Neural progenitor cell (in vitro differentiated cells): ENCODE results near the gene FRS2. TPM values are rescaled to one million over a fixed set of nuclear protein-coding genes. Genes with fewer than 3 reads are reported as not detected.
A peak's percentile ranks its signal among the peaks of the same experiment; 100 is the strongest.

ENCODE experiments used
- DNase-seq: peaks from one replicate; pipeline ENCODE4 v3.0.0-alpha.2; 2016; ENCODE audit warnings: low spot score
- H2AFZ ChIP-seq: fragments of 200-600 bp; sonication (generic); replicated peaks from 2 replicates; pipeline ENCODE4 v1.6.1; 2016; ENCODE audit warnings: antibody characterized with exemption
- H3F3A ChIP-seq: fragments of 200-600 bp; sonication (generic); 2 replicates; pipeline ENCODE4 v1.6.1; 2016; ENCODE audit warnings: antibody characterized with exemption, low read depth
- H3K27ac ChIP-seq: fragments of 200-600 bp; sonication (generic); 2 replicates; pipeline ENCODE4 v1.5.1; 2016; ENCODE audit warnings: mild to moderate bottlenecking
- H3K27me3 ChIP-seq: fragments of 200-600 bp; sonication (generic); 2 replicates; pipeline ENCODE4 v1.6.1; 2016; ENCODE audit warnings: mild to moderate bottlenecking, moderate library complexity
- H3K36me3 ChIP-seq: fragments of 200-600 bp; sonication (generic); 2 replicates; pipeline ENCODE4 v1.5.1; 2016
- H3K4me1 ChIP-seq: fragments of 200-600 bp; sonication (generic); 2 replicates; pipeline ENCODE4 v1.6.1; 2016; ENCODE audit warnings: mixed run types
- H3K4me2 ChIP-seq: fragments of 200-600 bp; sonication (generic); 2 replicates; pipeline ENCODE4 v1.6.1; 2016
- H3K4me3 ChIP-seq: fragments of 200-600 bp; sonication (generic); 2 replicates; pipeline ENCODE4 v1.5.1; 2016
- H3K79me2 ChIP-seq: fragments of 200-600 bp; sonication (generic); 2 replicates; pipeline ENCODE4 v1.6.1; 2016; ENCODE audit warnings: low read depth
- H3K9ac ChIP-seq: fragments of 200-600 bp; sonication (generic); 2 replicates; pipeline ENCODE4 v1.6.1; 2016
- H3K9me3 ChIP-seq: fragments of 200-600 bp; sonication (generic); 2 replicates; pipeline ENCODE4 v1.5.1; 2016; ENCODE audit warnings: low read depth
- H4K20me1 ChIP-seq: fragments of 200-600 bp; sonication (generic); 2 replicates; pipeline ENCODE4 v1.6.1; 2016; ENCODE audit warnings: low read depth
- H3K27ac Mint-ChIP-seq: 3 replicates; pipeline ENCODE4 v1.8.0; 2021; ENCODE audit warnings: mixed read lengths
- H3K27me3 Mint-ChIP-seq: 2 replicates; pipeline ENCODE4 v1.8.0; 2022; ENCODE audit warnings: low read depth, mild to moderate bottlenecking, inconsistent platforms, moderate library complexity, mixed read lengths; ENCODE audit not compliant: insufficient read depth
- H3K36me3 Mint-ChIP-seq: 3 replicates; pipeline ENCODE4 v1.8.0; 2021; ENCODE audit warnings: mixed read lengths
- H3K4me1 Mint-ChIP-seq: 3 replicates; pipeline ENCODE4 v1.8.0; 2021; ENCODE audit warnings: mixed read lengths
- H3K4me3 Mint-ChIP-seq: 3 replicates; pipeline ENCODE4 v1.8.0; 2021; ENCODE audit warnings: mild to moderate bottlenecking, moderate library complexity, mixed read lengths
- H3K9me3 Mint-ChIP-seq: 3 replicates; pipeline ENCODE4 v1.8.0; 2020; ENCODE audit warnings: mixed read lengths
- EZH2 ChIP-seq: fragments of 200-600 bp; sonication (generic); IDR thresholded peaks from 2 replicates; pipeline ENCODE4 v1.6.1; 2017; ENCODE audit warnings: antibody characterized with exemption, mild to moderate bottlenecking, moderate library complexity
- EZH2phosphoT487 ChIP-seq: fragments of 200-600 bp; sonication (generic); IDR thresholded peaks from 2 replicates; pipeline ENCODE4 v1.6.1; 2017; ENCODE audit warnings: antibody characterized with exemption
- total RNA-seq: library from RNA; depleted of rRNA; stranded (reverse); fragments of >200 nt; gene quantifications from 2 replicates; pipeline ENCODE4 v1.2.3, GENCODE V29; 2015; ENCODE audit warnings: low replicate concordance
- TF ChIP-seq, protein P1 (sequence below): fragments of 200-600 bp; sonication (generic); IDR thresholded peaks from 2 replicates; pipeline ENCODE4 v1.5.1; 2017; ENCODE audit warnings: antibody characterized with exemption, mild to moderate bottlenecking

FRS2 gene
- total RNA-seq, 1 donor from 2014 or later = 128 TPM

DNA sequence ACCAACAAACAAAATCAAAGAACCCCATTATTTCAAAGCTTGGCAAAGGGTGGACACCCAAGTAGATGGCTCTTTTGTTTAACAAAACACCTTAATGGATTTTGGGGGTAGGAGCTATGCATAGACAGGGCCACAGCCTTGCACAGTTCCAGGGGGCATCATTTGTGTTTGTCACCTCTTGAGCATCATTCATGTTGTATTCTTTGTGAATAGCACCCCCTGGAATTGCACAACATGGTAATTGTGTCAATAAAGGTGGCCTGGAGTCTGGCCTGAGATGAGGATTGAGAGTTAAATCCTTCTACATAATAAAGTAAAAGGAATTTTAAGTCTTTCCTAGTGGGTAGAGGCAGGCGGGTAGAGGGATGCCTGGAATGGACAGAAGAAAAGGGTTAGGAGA, 3.3 kb upstream of the FRS2 start:
- no peak overlapping the region for H3K9ac ChIP-seq
- peaks cover 16% of the 10 kb centered on the region for H3K79me2 ChIP-seq
- no peaks in the 10 kb centered on the region for H3K36me3 ChIP-seq
- TF ChIP-seq EZH2phosphoT487 = no peak
- TF ChIP-seq, protein P1, sequence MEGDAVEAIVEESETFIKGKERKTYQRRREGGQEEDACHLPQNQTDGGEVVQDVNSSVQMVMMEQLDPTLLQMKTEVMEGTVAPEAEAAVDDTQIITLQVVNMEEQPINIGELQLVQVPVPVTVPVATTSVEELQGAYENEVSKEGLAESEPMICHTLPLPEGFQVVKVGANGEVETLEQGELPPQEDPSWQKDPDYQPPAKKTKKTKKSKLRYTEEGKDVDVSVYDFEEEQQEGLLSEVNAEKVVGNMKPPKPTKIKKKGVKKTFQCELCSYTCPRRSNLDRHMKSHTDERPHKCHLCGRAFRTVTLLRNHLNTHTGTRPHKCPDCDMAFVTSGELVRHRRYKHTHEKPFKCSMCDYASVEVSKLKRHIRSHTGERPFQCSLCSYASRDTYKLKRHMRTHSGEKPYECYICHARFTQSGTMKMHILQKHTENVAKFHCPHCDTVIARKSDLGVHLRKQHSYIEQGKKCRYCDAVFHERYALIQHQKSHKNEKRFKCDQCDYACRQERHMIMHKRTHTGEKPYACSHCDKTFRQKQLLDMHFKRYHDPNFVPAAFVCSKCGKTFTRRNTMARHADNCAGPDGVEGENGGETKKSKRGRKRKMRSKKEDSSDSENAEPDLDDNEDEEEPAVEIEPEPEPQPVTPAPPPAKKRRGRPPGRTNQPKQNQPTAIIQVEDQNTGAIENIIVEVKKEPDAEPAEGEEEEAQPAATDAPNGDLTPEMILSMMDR = peak; percentile 7
- no peak overlapping the region for H3K4me3 ChIP-seq
- Mint-ChIP-seq H3K36me3 (no peaks in the 10 kb centered on the region), H3K4me3 (no peak overlapping the region), H3K4me1 (peaks cover 22% of the 10 kb centered on the region), H3K27me3 (peaks cover 5% of the 10 kb centered on the region), H3K27ac (no peak overlapping the region), H3K9me3 (no peaks in the 10 kb centered on the region)
- H3K4me2 ChIP-seq = peak overlapping the region; percentile 50
- peaks cover 12% of the 10 kb centered on the region for H4K20me1 ChIP-seq
- H3K4me1 ChIP-seq = peaks cover 32% of the 10 kb centered on the region
- peaks cover 55% of the 10 kb centered on the region for H3F3A ChIP-seq
- peak overlapping the region; percentile 51 for H2AFZ ChIP-seq
- peak overlapping the region; percentile 77 for H3K27ac ChIP-seq
- H3K9me3 ChIP-seq = no peaks in the 10 kb centered on the region
- DNase-seq = peak; percentile 59
- H3K27me3 ChIP-seq = no peaks in the 10 kb centered on the region

DNA sequence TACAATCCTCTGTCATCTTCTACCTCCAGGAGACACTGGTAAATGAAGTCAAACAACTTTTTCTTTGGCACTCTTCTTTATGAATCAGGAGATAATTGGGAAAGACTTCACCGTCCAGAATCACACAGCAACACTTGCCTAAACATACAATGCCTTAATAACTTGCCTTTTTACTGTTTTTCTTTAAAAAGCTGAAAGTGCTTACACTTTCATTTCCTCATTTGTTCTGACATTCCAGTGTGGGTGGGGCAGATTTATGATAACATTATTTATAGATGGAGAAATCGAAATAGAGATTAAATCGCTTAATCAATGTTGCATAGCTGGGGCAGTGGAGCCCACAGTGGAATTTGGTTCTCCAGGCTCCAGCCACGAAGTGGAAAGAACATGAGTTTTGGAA, 2.8 kb upstream of the FRS2 start:
- Histone ChIP-seq H4K20me1 (peaks cover 17% of the 10 kb centered on the region), H3K4me2 (peak overlapping the region; percentile 50), H3K4me1 (peaks cover 37% of the 10 kb centered on the region), H3K27ac (peak overlapping the region; percentile 77), H3K27me3 (no peaks in the 10 kb centered on the region), H3K9me3 (no peaks in the 10 kb centered on the region), H3K4me3 (no peak overlapping the region), H3K9ac (no peak overlapping the region), H3F3A (peaks cover 55% of the 10 kb centered on the region), H3K36me3 (no peaks in the 10 kb centered on the region), H3K79me2 (peaks cover 21% of the 10 kb centered on the region), H2AFZ (peak overlapping the region; percentile 51)
- no peaks in the 10 kb centered on the region for H3K9me3 Mint-ChIP-seq
- TF ChIP-seq EZH2phosphoT487 = no peak
- no peak for TF ChIP-seq EZH2
- TF ChIP-seq, protein P1 = no peak
- H3K36me3 Mint-ChIP-seq = no peaks in the 10 kb centered on the region
- H3K4me3 Mint-ChIP-seq = no peak overlapping the region
- H3K27me3 Mint-ChIP-seq = peaks cover 5% of the 10 kb centered on the region
- peaks cover 26% of the 10 kb centered on the region for H3K4me1 Mint-ChIP-seq
- no peak overlapping the region for H3K27ac Mint-ChIP-seq
- no peak for DNase-seq

DNA sequence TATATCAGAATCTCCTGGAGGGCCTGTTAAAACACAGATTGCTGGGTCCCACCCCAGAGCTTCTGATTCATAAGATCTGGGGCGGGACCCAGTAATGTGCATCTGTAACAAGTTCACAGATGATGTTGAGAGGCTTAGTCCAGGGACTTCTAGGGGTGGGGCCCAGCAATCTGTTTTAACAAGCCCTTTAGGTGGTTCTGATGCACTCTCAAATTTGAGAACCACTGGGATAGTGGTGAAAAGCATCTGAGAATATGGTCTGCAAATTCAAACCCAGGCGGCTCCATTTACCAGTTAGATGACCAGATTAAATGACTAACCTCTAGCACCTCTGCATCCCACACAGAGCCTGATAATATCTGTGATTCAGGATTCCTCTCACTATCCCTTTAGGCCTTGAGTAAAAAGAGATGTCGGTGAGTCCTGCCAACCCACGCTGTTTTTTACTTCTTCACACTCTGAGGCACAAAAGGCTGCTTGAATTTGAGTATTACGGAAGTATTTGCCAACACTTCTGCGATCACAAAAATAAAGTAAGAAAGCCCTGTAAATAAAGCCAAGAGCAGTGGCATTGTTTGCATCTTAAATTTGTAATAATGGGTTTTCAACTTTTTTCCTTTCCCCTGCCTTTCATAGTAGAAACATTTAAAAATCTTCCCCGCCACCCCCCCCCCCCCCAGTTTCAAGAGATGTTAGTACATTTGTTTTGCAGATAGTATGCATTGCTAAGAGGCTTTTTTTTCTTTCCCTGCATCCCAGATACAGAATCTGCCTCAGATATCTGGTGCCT, 1.8 kb upstream of the FRS2 start:
- H3K4me3 Mint-ChIP-seq = no peak overlapping the region
- Histone ChIP-seq H3K79me2 (peaks cover 32% of the 10 kb centered on the region), H3K36me3 (no peaks in the 10 kb centered on the region), H3K4me3 (no peak overlapping the region), H3K27ac (no peak overlapping the region), H3F3A (peaks cover 55% of the 10 kb centered on the region), H3K4me2 (no peak overlapping the region), H3K27me3 (no peaks in the 10 kb centered on the region), H2AFZ (peak overlapping the region; percentile 95), H4K20me1 (peaks cover 27% of the 10 kb centered on the region), H3K9ac (no peak overlapping the region), H3K9me3 (no peaks in the 10 kb centered on the region), H3K4me1 (peaks cover 44% of the 10 kb centered on the region)
- no peak overlapping the region for H3K27ac Mint-ChIP-seq
- DNase-seq = no peak
- H3K9me3 Mint-ChIP-seq = no peaks in the 10 kb centered on the region
- peaks cover 33% of the 10 kb centered on the region for H3K4me1 Mint-ChIP-seq
- TF ChIP-seq, protein P1 = no peak
- TF ChIP-seq EZH2phosphoT487 (no peak), EZH2 (no peak)
- H3K27me3 Mint-ChIP-seq = peaks cover 5% of the 10 kb centered on the region
- H3K36me3 Mint-ChIP-seq = peaks cover 3% of the 10 kb centered on the region
